AG09319 (cell line): ENCODE measurements around the gene KLHL3.

Experiments
- DNase-seq: peaks from one replicate; pipeline ENCODE4 v3.0.0-alpha.2; 2010; ENCODE audit warnings: low read depth; ENCODE audit errors: extremely low read depth
- CTCF ChIP-seq: IDR thresholded peaks from 2 replicates; pipeline ENCODE4 v1.5.1; 2011; ENCODE audit warnings: low read depth, mild to moderate bottlenecking, inconsistent platforms, low read length, moderate library complexity

The KLHL3 gene

GRCh38 chr5:137714946-137715345 lies 20.9 kb downstream of the KLHL3 start:
- no peak for TF ChIP-seq CTCF
- no peak for DNase-seq

- no peak for TF ChIP-seq CTCF
Observed at GRCh38 chr5:137714494-137714893, 21.4 kb downstream of the KLHL3 start.

GRCh38 chr5:137712139-137712667 lies 23.7 kb downstream of the KLHL3 start:
- TF ChIP-seq CTCF = no peak

More at GRCh38 chr5:137714494-137714893, 21.4 kb downstream of the KLHL3 start:
- DNase-seq = no peak

GRCh38 chr5:137710086-137710485 lies 25.8 kb downstream of the KLHL3 start:
- no peak for DNase-seq
- TF ChIP-seq CTCF = no peak

More at GRCh38 chr5:137712139-137712667, 23.7 kb downstream of the KLHL3 start:
- DNase-seq = no peak

- DNase-seq = no peak
- TF ChIP-seq CTCF = no peak
Observed at GRCh38 chr5:137708796-137709559, 26.9 kb downstream of the KLHL3 start.

- DNase-seq = no peak
- TF ChIP-seq CTCF = no peak
Observed at GRCh38 chr5:137708062-137708461, 27.8 kb downstream of the KLHL3 start.

GRCh38 chr5:137706841-137707240 lies 29.0 kb downstream of the KLHL3 start:
- TF ChIP-seq CTCF = no peak
- DNase-seq = no peak
